ENCODE results near the gene FANCI. TPM values are rescaled to one million over a fixed set of nuclear protein-coding genes. Genes with fewer than 3 reads are reported as not detected.

The FANCI gene
- total RNA-seq, 1 donor from 2014 or later: 66.5 TPM

GRCh38 chr15:89330881-89331595 is 87.3 kb downstream of the FANCI start:
- H3K4me1 Mint-ChIP-seq (ENCODE audit: low read depth): peaks cover 16% of the 10 kb centered on the region
- H3K4me3 Mint-ChIP-seq (ENCODE audit: low read depth): no peak overlapping the region
- no peaks in the 10 kb centered on the region for H3K9me3 Mint-ChIP-seq (ENCODE audit: low read depth)
- peaks cover 18% of the 10 kb centered on the region for H3K36me3 Mint-ChIP-seq (ENCODE audit: insufficient read depth)
- TF ChIP-seq CTCF (IDR thresholded peaks at IDR 0.05; ENCODE audit: unreplicated experiment): no peak
- no peak overlapping the region for H3K27ac Mint-ChIP-seq
- no peak for DNase-seq (ENCODE audit: low spot score, unreplicated experiment)
- peaks cover 4% of the 10 kb centered on the region for H3K27me3 Mint-ChIP-seq

- H3K36me3 Mint-ChIP-seq (ENCODE audit: insufficient read depth): peaks cover 14% of the 10 kb centered on the region
- no peak for DNase-seq (ENCODE audit: low spot score, unreplicated experiment)
- H3K27me3 Mint-ChIP-seq: peaks cover 12% of the 10 kb centered on the region
- H3K4me3 Mint-ChIP-seq (ENCODE audit: low read depth): peak overlapping the region; percentile 45
- TF ChIP-seq CTCF (IDR thresholded peaks at IDR 0.05; ENCODE audit: unreplicated experiment): peak; percentile 52
- no peaks in the 10 kb centered on the region for H3K9me3 Mint-ChIP-seq (ENCODE audit: low read depth)
- no peak overlapping the region for H3K27ac Mint-ChIP-seq
- H3K4me1 Mint-ChIP-seq (ENCODE audit: low read depth): peaks cover 16% of the 10 kb centered on the region
Measured at GRCh38 chr15:89332446-89332845, 88.7 kb downstream of the FANCI start.

- Mint-ChIP-seq H3K9me3 (ENCODE audit: low read depth) (no peaks in the 10 kb centered on the region), H3K27ac (no peak overlapping the region), H3K4me3 (ENCODE audit: low read depth) (peak overlapping the region; percentile 70), H3K4me1 (ENCODE audit: low read depth) (peaks cover 16% of the 10 kb centered on the region), H3K27me3 (peaks cover 17% of the 10 kb centered on the region), H3K36me3 (ENCODE audit: insufficient read depth) (peaks cover 13% of the 10 kb centered on the region)
- no peak for TF ChIP-seq CTCF (IDR thresholded peaks at IDR 0.05; ENCODE audit: unreplicated experiment)
- DNase-seq (ENCODE audit: low spot score, unreplicated experiment): no peak
Measured at GRCh38 chr15:89333011-89333860, 89.5 kb downstream of the FANCI start.

- Mint-ChIP-seq H3K36me3 (ENCODE audit: insufficient read depth) (peaks cover 13% of the 10 kb centered on the region), H3K9me3 (ENCODE audit: low read depth) (no peaks in the 10 kb centered on the region), H3K27me3 (peaks cover 19% of the 10 kb centered on the region), H3K27ac (no peak overlapping the region), H3K4me1 (ENCODE audit: low read depth) (peaks cover 16% of the 10 kb centered on the region), H3K4me3 (ENCODE audit: low read depth) (peak overlapping the region; percentile 70)
- TF ChIP-seq CTCF (IDR thresholded peaks at IDR 0.05; ENCODE audit: unreplicated experiment): no peak
- DNase-seq (ENCODE audit: low spot score, unreplicated experiment): no peak
Measured at GRCh38 chr15:89333959-89334509, 90.3 kb downstream of the FANCI start.

All from progenitor cell of endocrine pancreas (in vitro differentiated cells).